CD4-positive, alpha-beta memory T cell (primary cell): ENCODE results near the gene ADH6. TPM values are rescaled to one million over a fixed set of nuclear protein-coding genes. Genes with fewer than 3 reads are reported as not detected.
"Not testable (repeated sequence)": the region's sequence is repeated elsewhere in the genome, so short reads cannot be mapped to it uniquely, and the experiment has no call there.

Experiments
- CTCF ChIA-PET: fragments of 350-600 bp; sonication (Branson Sonifier 250); formaldehyde crosslinking; loops from one replicate; lab custom pipeline; 2021; ENCODE audit warnings: inconsistent platforms; ENCODE audit not compliant: partially characterized antibody; lab: Charles Lee
- POLR2A ChIA-PET: fragments of 350-600 bp; sonication (Branson Sonifier 250); formaldehyde crosslinking; loops from one replicate; lab custom pipeline; 2021; ENCODE audit not compliant: partially characterized antibody; lab: Charles Lee
- DNase-seq, 5 donors: peaks; one replicate each; pipeline versions ENCODE4 v3.0.0 to v3.0.0-alpha.2; 2020 to 2022; ENCODE audit warnings: mixed read lengths in 1 of 5
- H3K27ac ChIP-seq: one replicate; pipeline ENCODE4 v1.7.0; 2013; ENCODE audit warnings: low read depth, low read length
- H3K27me3 ChIP-seq: 2 replicates; pipeline ENCODE4 v1.7.0; 2013; ENCODE audit warnings: mild to moderate bottlenecking, low read length, moderate library complexity; ENCODE audit not compliant: insufficient read depth
- H3K36me3 ChIP-seq: 2 replicates; pipeline ENCODE4 v1.7.0; 2013; ENCODE audit warnings: mild to moderate bottlenecking, low read length, moderate library complexity; ENCODE audit not compliant: insufficient read depth
- H3K4me1 ChIP-seq: 2 replicates; pipeline ENCODE4 v1.7.0; 2013; ENCODE audit warnings: mild to moderate bottlenecking, low read length, moderate library complexity; ENCODE audit not compliant: insufficient read depth
- H3K4me3 ChIP-seq, 2 donors: one replicate each; pipeline ENCODE4 v1.7.0; 2013; ENCODE audit warnings: low read length in 2 of 2, mild to moderate bottlenecking in 1 of 2
- H3K9me3 ChIP-seq, 2 donors: one replicate each; pipeline ENCODE4 v1.7.0; 2013; ENCODE audit warnings: low read length in 2 of 2, control low read depth in 1 of 2; ENCODE audit not compliant: control insufficient read depth in 1 of 2
- H3K27ac Mint-ChIP-seq, 7 donors: one replicate each; pipeline ENCODE4 v1.8.0; 2020 to 2021; ENCODE audit warnings: mixed read lengths in 7 of 7, mild to moderate bottlenecking in 6 of 7, inconsistent platforms in 3 of 7, moderate library complexity in 3 of 7
- H3K27me3 Mint-ChIP-seq, 2 donors: one replicate each; pipeline ENCODE4 v1.8.0; 2020 to 2021; ENCODE audit warnings: mixed read lengths in 2 of 2
- H3K36me3 Mint-ChIP-seq, 2 donors: one replicate each; pipeline ENCODE4 v1.8.0; 2020 to 2021; ENCODE audit warnings: mixed read lengths in 2 of 2, inconsistent platforms in 1 of 2, mild to moderate bottlenecking in 1 of 2
- H3K4me1 Mint-ChIP-seq, 4 donors: one replicate each; pipeline ENCODE4 v1.8.0; 2020 to 2021; ENCODE audit warnings: mixed read lengths in 4 of 4, mild to moderate bottlenecking in 1 of 4
- H3K4me3 Mint-ChIP-seq, 8 donors: one replicate each; pipeline ENCODE4 v1.8.0; 2020 to 2021; ENCODE audit warnings: mixed read lengths in 8 of 8, mild to moderate bottlenecking in 7 of 8, moderate library complexity in 6 of 8, inconsistent platforms in 3 of 8
- H3K9me3 Mint-ChIP-seq, 8 donors: one replicate each; pipeline ENCODE4 v1.8.0; 2020 to 2021; ENCODE audit warnings: mixed read lengths in 8 of 8, mild to moderate bottlenecking in 5 of 8, inconsistent platforms in 3 of 8, moderate library complexity in 1 of 8
- intact Hi-C: fragments of 100-400 bp; cut with micrococcal nuclease; formaldehyde crosslinking; loops from one replicate; pipeline ENCODE4 v1.15.1; 2023
- polyA plus RNA-seq, 2 donors: library from polyadenylated mRNA; unstranded; fragments of 300-500 nt; fragmentation: Illumina TruSeq; gene quantifications; one replicate each; pipeline ENCODE4 v1.2.3, GENCODE V29; 2021
- total RNA-seq, 2 experiments: library from RNA; stranded (reverse); gene quantifications; one replicate each; pipeline ENCODE4 v1.2.3, GENCODE V29; 2021

The ADH6 gene
- total and polyA plus RNA-seq, 4 experiments from 2014 or later = not detected

GRCh38 chr4:99190336-99190735 lies 28.7 kb downstream of the ADH6 start:
- H3K27ac ChIP-seq = no peak overlapping the region
- POLR2A ChIA-PET = no interaction called here
- H3K27me3 ChIP-seq = no peaks in the 10 kb centered on the region
- Mint-ChIP-seq H3K9me3 (peaks cover 2 to 59% (median 45%) of the 10 kb centered on the region in 8 donors), H3K36me3 (peaks cover 11 to 19% of the 10 kb centered on the region in 2 donors), H3K27me3 (peaks cover 0 to 1% of the 10 kb centered on the region in 2 donors), H3K27ac (no peak overlapping the region), H3K4me3 (no peak overlapping the region), H3K4me1 (no peaks in the 10 kb centered on the region)
- H3K4me3 ChIP-seq = no peak overlapping the region
- no peaks in the 10 kb centered on the region for H3K9me3 ChIP-seq
- CTCF ChIA-PET = no interaction called here
- intact Hi-C loops = no loop called here
- no peaks in the 10 kb centered on the region for H3K36me3 ChIP-seq
- H3K4me1 ChIP-seq = no peaks in the 10 kb centered on the region
- DNase-seq = no peak

- H3K27me3 Mint-ChIP-seq, DNase-seq, CTCF ChIA-PET, H3K4me3 Mint-ChIP-seq, H3K4me3 ChIP-seq, H3K4me1 ChIP-seq, H3K27me3 ChIP-seq, intact Hi-C loops, POLR2A ChIA-PET, H3K36me3 ChIP-seq, H3K9me3 ChIP-seq, H3K27ac Mint-ChIP-seq, H3K4me1 Mint-ChIP-seq, H3K27ac ChIP-seq: not testable (repeated sequence)
- peaks cover 11 to 19% of the 10 kb centered on the region in 2 donors for H3K36me3 Mint-ChIP-seq
- peaks cover 4 to 63% (median 49%) of the 10 kb centered on the region in 8 donors for H3K9me3 Mint-ChIP-seq
Observed at GRCh38 chr4:99189900-99190299, 29.1 kb downstream of the ADH6 start.

DNA sequence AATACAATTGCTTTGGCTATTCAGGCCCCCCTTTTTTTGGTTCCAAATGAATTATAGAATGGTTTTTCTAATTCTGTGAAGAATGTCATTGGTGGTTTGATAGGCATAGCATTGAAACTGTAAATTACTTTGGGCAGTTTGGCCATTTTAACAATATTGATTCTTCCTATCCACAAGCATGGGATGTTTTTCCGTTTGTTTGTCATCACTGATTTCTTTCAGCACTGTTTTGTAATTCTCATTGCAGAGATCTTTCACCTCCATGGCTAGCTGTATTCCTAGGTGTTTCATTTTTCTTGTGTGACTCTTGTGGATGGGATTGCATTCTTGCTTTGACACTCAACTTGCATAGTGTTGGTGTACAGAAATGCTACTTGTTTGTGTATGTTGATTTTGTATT lies 33.0 kb downstream of the ADH6 start:
- intact Hi-C loops = no loop called here
- Mint-ChIP-seq H3K27ac (no peak overlapping the region), H3K4me3 (no peak overlapping the region), H3K4me1 (no peaks in the 10 kb centered on the region), H3K36me3 (peaks cover 11 to 14% of the 10 kb centered on the region in 2 donors), H3K27me3 (peaks cover 0 to 1% of the 10 kb centered on the region in 2 donors), H3K9me3 (peaks cover 5 to 65% (median 45%) of the 10 kb centered on the region in 8 donors)
- DNase-seq = no peak
- H3K36me3 ChIP-seq = no peaks in the 10 kb centered on the region
- POLR2A ChIA-PET = no interaction called here
- H3K27me3 ChIP-seq = no peaks in the 10 kb centered on the region
- H3K27ac ChIP-seq = no peak overlapping the region
- CTCF ChIA-PET = no interaction called here
- H3K4me1 ChIP-seq = no peaks in the 10 kb centered on the region
- H3K9me3 ChIP-seq = no peaks in the 10 kb centered on the region
- no peak overlapping the region for H3K4me3 ChIP-seq

DNA sequence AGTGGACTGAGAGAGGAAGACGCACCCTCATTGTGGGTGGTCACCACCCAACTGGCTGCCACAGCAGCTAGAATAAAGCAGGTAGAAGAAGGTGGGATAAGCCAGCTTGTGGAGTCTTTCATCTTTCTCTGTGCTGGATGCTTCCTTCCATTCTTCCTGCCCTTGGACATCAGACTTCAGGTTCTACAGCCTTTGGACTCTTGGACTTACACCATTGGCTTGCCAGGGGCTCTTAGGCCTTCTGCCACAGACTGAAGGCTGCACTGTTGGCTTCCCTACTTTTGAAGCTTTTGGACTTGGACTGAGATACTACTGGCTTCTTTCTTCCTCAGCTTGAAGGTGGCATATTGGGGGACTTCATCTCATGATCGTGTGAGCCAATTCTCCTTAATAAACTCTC lies 33.5 kb downstream of the ADH6 start:
- Mint-ChIP-seq H3K27me3 (peaks cover 0 to 1% of the 10 kb centered on the region in 2 donors), H3K36me3 (peaks cover 9 to 14% of the 10 kb centered on the region in 2 donors), H3K4me3 (no peak overlapping the region), H3K9me3 (peaks cover 5 to 61% (median 41%) of the 10 kb centered on the region in 8 donors), H3K27ac (no peak overlapping the region), H3K4me1 (no peaks in the 10 kb centered on the region)
- no peaks in the 10 kb centered on the region for H3K27me3 ChIP-seq
- H3K4me3 ChIP-seq = no peak overlapping the region
- ChIA-PET POLR2A (no interaction called here), CTCF (no interaction called here)
- no peak for DNase-seq
- H3K9me3 ChIP-seq = no peaks in the 10 kb centered on the region
- no peak overlapping the region for H3K27ac ChIP-seq
- intact Hi-C loops = no loop called here
- no peaks in the 10 kb centered on the region for H3K4me1 ChIP-seq
- H3K36me3 ChIP-seq = no peaks in the 10 kb centered on the region

GRCh38 chr4:99180382-99181070 lies 38.5 kb downstream of the ADH6 start:
- H3K4me3 Mint-ChIP-seq = no peak overlapping the region
- CTCF ChIA-PET = no interaction called here

GRCh38 chr4:99179626-99180025 lies 39.4 kb downstream of the ADH6 start:
- no peaks in the 10 kb centered on the region for H3K9me3 ChIP-seq
- intact Hi-C loops = no loop called here
- no peaks in the 10 kb centered on the region for H3K4me1 Mint-ChIP-seq
- H3K27ac Mint-ChIP-seq = no peak overlapping the region
- peaks cover 4 to 15% of the 10 kb centered on the region in 2 donors for H3K36me3 Mint-ChIP-seq
- H3K4me3 ChIP-seq = no peak overlapping the region
- H3K9me3 Mint-ChIP-seq = peaks cover 6 to 46% (median 19%) of the 10 kb centered on the region in 8 donors
- CTCF ChIA-PET = no interaction called here
- no peaks in the 10 kb centered on the region for H3K36me3 ChIP-seq
- DNase-seq = no peak
- peaks cover 1 to 2% of the 10 kb centered on the region in 2 donors for H3K27me3 Mint-ChIP-seq
- POLR2A ChIA-PET = no interaction called here
- H3K27ac ChIP-seq = no peak overlapping the region
- H3K27me3 ChIP-seq = no peaks in the 10 kb centered on the region
- no peaks in the 10 kb centered on the region for H3K4me1 ChIP-seq
- no peak overlapping the region for H3K4me3 Mint-ChIP-seq

More at GRCh38 chr4:99180382-99181070, 38.5 kb downstream of the ADH6 start:
- H3K27me3 Mint-ChIP-seq = peaks cover 0 to 2% of the 10 kb centered on the region in 2 donors
- Histone ChIP-seq H3K9me3 (no peaks in the 10 kb centered on the region), H3K27me3 (no peaks in the 10 kb centered on the region), H3K36me3 (no peaks in the 10 kb centered on the region), H3K4me3 (no peak overlapping the region), H3K4me1 (no peaks in the 10 kb centered on the region), H3K27ac (no peak overlapping the region)
- peaks cover 9 to 47% (median 23%) of the 10 kb centered on the region in 8 donors for H3K9me3 Mint-ChIP-seq
- H3K4me1 Mint-ChIP-seq = no peaks in the 10 kb centered on the region
- POLR2A ChIA-PET = no interaction called here
- no peak overlapping the region for H3K27ac Mint-ChIP-seq
- peaks cover 4 to 11% of the 10 kb centered on the region in 2 donors for H3K36me3 Mint-ChIP-seq
- no peak for DNase-seq
- intact Hi-C loops = no loop called here

DNA sequence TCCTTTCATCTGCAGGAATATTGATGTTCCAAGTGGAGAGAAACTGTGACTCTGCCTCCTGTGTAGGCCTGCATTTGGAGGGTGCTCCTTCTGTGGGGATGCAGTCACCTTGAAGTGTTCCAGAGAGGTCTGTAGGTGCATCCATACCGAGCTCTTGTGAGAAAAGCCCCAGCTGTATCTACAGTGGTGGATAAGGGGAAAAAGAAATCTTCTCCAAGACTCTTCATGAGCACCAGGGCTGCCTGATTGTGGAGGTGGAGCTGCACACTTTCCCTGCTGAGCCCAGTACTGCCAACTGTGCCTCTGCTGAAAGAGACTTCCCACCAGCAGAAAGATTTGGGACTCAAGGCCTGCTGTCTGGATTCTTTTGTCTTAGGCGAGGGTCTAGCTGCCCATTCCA lies 39.9 kb downstream of the ADH6 start:
- Mint-ChIP-seq H3K27ac (no peak overlapping the region), H3K4me1 (no peaks in the 10 kb centered on the region), H3K36me3 (peaks cover 4 to 15% of the 10 kb centered on the region in 2 donors), H3K4me3 (no peak overlapping the region), H3K27me3 (peaks cover 1 to 2% of the 10 kb centered on the region in 2 donors), H3K9me3 (peaks cover 6 to 46% (median 18%) of the 10 kb centered on the region in 8 donors)
- no peaks in the 10 kb centered on the region for H3K4me1 ChIP-seq
- POLR2A ChIA-PET = no interaction called here
- no peaks in the 10 kb centered on the region for H3K36me3 ChIP-seq
- CTCF ChIA-PET = no interaction called here
- no peaks in the 10 kb centered on the region for H3K9me3 ChIP-seq
- no peak for DNase-seq
- no peak overlapping the region for H3K27ac ChIP-seq
- no peak overlapping the region for H3K4me3 ChIP-seq
- no peaks in the 10 kb centered on the region for H3K27me3 ChIP-seq
- intact Hi-C loops = no loop called here
